Measurements from ENCODE around the gene RPUSD2.
A peak's percentile ranks its signal among the peaks of the same experiment; 100 is the strongest.

Gene RPUSD2

GRCh38 chr15:40569129-40569953 is at the start of gene RPUSD2:
Gene RPUSD2, plus strand, starts transcription at chr15:40569299. Its CDS starts 39 bp downstream, at chr15:40569338.
- DNase-seq: peak; percentile 84

GRCh38 chr15:40523611-40524010 is 45.5 kb upstream of the RPUSD2 start:
- no peak for DNase-seq

GRCh38 chr15:40525855-40526254 is 43.2 kb upstream of the RPUSD2 start:
- DNase-seq: no peak

GRCh38 chr15:40528801-40529200 is 40.3 kb upstream of the RPUSD2 start:
- no peak for DNase-seq

- DNase-seq: no peak
Observed at GRCh38 chr15:40533763-40534364, 35.2 kb upstream of the RPUSD2 start.

GRCh38 chr15:40534371-40534770 is 34.7 kb upstream of the RPUSD2 start:
- DNase-seq: no peak

GRCh38 chr15:40536501-40536900 is 32.6 kb upstream of the RPUSD2 start:
- DNase-seq: no peak

- no peak for DNase-seq
Observed at GRCh38 chr15:40538976-40539375, 30.1 kb upstream of the RPUSD2 start.

- DNase-seq: no peak
Observed at GRCh38 chr15:40543082-40543481, 26.0 kb upstream of the RPUSD2 start.

- no peak for DNase-seq
Observed at GRCh38 chr15:40543631-40544294, 25.3 kb upstream of the RPUSD2 start.

GRCh38 chr15:40545457-40545856 is 23.6 kb upstream of the RPUSD2 start:
- no peak for DNase-seq

GRCh38 chr15:40548610-40549009 is 20.5 kb upstream of the RPUSD2 start:
- no peak for DNase-seq

GRCh38 chr15:40549894-40550293 is 19.2 kb upstream of the RPUSD2 start:
- no peak for DNase-seq

GRCh38 chr15:40550341-40551037 is 18.6 kb upstream of the RPUSD2 start:
- DNase-seq: no peak

- no peak for DNase-seq
Observed at GRCh38 chr15:40554161-40554525, 15.0 kb upstream of the RPUSD2 start.

- DNase-seq: no peak
Observed at GRCh38 chr15:40555876-40556275, 13.2 kb upstream of the RPUSD2 start.

GRCh38 chr15:40558952-40559742 is 10.0 kb upstream of the RPUSD2 start:
- no peak for DNase-seq

GRCh38 chr15:40562691-40563090 is 6.4 kb upstream of the RPUSD2 start:
- no peak for DNase-seq

GRCh38 chr15:40563426-40563825 is 5.7 kb upstream of the RPUSD2 start:
- no peak for DNase-seq

- DNase-seq: peak; percentile 98
Observed at GRCh38 chr15:40564591-40565332, 4.3 kb upstream of the RPUSD2 start, which contains the start of gene CCDC32. Gene CCDC32, minus strand, starts transcription at chr15:40565042. Its CDS starts 2,027 bp downstream, at chr15:40563015.
